ENCODE results near the gene LHCGR. TPM values are rescaled to one million over a fixed set of nuclear protein-coding genes. Genes with fewer than 3 reads are reported as not detected.
"Not testable (repeated sequence)": the region's sequence is repeated elsewhere in the genome, so short reads cannot be mapped to it uniquely, and the experiment has no call there.

The LHCGR gene
- total RNA-seq, 1 donor from 2014 or later: not detected

GRCh38 chr2:48713647-48714046, 41.9 kb downstream of the LHCGR start:
- no peaks in the 10 kb centered on the region for H3K9me3 Mint-ChIP-seq (ENCODE audit: unreplicated experiment)
- no peaks in the 10 kb centered on the region for H3K36me3 Mint-ChIP-seq (ENCODE audit: low read depth, unreplicated experiment)
- H3K4me1 Mint-ChIP-seq (ENCODE audit: unreplicated experiment): peaks cover 18% of the 10 kb centered on the region
- no peak for TF ChIP-seq CTCF (IDR thresholded peaks at IDR 0.05; ENCODE audit: unreplicated experiment)
- H3K4me3 Mint-ChIP-seq (ENCODE audit: unreplicated experiment): no peak overlapping the region
- no peak overlapping the region for H3K27ac Mint-ChIP-seq (ENCODE audit: unreplicated experiment)
- DNase-seq (ENCODE audit: low spot score): no peak
- no peaks in the 10 kb centered on the region for H3K27me3 Mint-ChIP-seq (ENCODE audit: unreplicated experiment)

GRCh38 chr2:48712151-48712550, 43.4 kb downstream of the LHCGR start:
- Mint-ChIP-seq H3K4me3 (ENCODE audit: unreplicated experiment) (no peak overlapping the region), H3K36me3 (ENCODE audit: low read depth, unreplicated experiment) (no peaks in the 10 kb centered on the region), H3K27me3 (ENCODE audit: unreplicated experiment) (no peaks in the 10 kb centered on the region), H3K9me3 (ENCODE audit: unreplicated experiment) (no peaks in the 10 kb centered on the region), H3K27ac (ENCODE audit: unreplicated experiment) (no peak overlapping the region), H3K4me1 (ENCODE audit: unreplicated experiment) (peaks cover 18% of the 10 kb centered on the region)
- TF ChIP-seq CTCF (IDR thresholded peaks at IDR 0.05; ENCODE audit: unreplicated experiment): no peak
- DNase-seq (ENCODE audit: low spot score): no peak

- H3K27ac Mint-ChIP-seq (ENCODE audit: unreplicated experiment): no peak overlapping the region
- no peaks in the 10 kb centered on the region for H3K9me3 Mint-ChIP-seq (ENCODE audit: unreplicated experiment)
Observed at GRCh38 chr2:48711343-48711742, 44.2 kb downstream of the LHCGR start.

GRCh38 chr2:48709096-48710034, 46.2 kb downstream of the LHCGR start:
- H3K27ac Mint-ChIP-seq (ENCODE audit: unreplicated experiment): no peak overlapping the region
- no peaks in the 10 kb centered on the region for H3K27me3 Mint-ChIP-seq (ENCODE audit: unreplicated experiment)
- H3K9me3 Mint-ChIP-seq (ENCODE audit: unreplicated experiment): no peaks in the 10 kb centered on the region
- H3K36me3 Mint-ChIP-seq (ENCODE audit: low read depth, unreplicated experiment): no peaks in the 10 kb centered on the region
- H3K4me1 Mint-ChIP-seq (ENCODE audit: unreplicated experiment): peaks cover 7% of the 10 kb centered on the region
- TF ChIP-seq CTCF (IDR thresholded peaks at IDR 0.05; ENCODE audit: unreplicated experiment): no peak
- H3K4me3 Mint-ChIP-seq (ENCODE audit: unreplicated experiment): no peak overlapping the region
- DNase-seq (ENCODE audit: low spot score): no peak

More at GRCh38 chr2:48711343-48711742, 44.2 kb downstream of the LHCGR start:
- no peak for TF ChIP-seq CTCF (IDR thresholded peaks at IDR 0.05; ENCODE audit: unreplicated experiment)
- no peak overlapping the region for H3K4me3 Mint-ChIP-seq (ENCODE audit: unreplicated experiment)
- no peaks in the 10 kb centered on the region for H3K36me3 Mint-ChIP-seq (ENCODE audit: low read depth, unreplicated experiment)
- DNase-seq (ENCODE audit: low spot score): no peak
- no peaks in the 10 kb centered on the region for H3K27me3 Mint-ChIP-seq (ENCODE audit: unreplicated experiment)
- H3K4me1 Mint-ChIP-seq (ENCODE audit: unreplicated experiment): peaks cover 18% of the 10 kb centered on the region

GRCh38 chr2:48707466-48707865, 48.1 kb downstream of the LHCGR start:
- no peak for TF ChIP-seq CTCF (IDR thresholded peaks at IDR 0.05; ENCODE audit: unreplicated experiment)
- no peak for DNase-seq (ENCODE audit: low spot score)
- no peak overlapping the region for H3K4me3 Mint-ChIP-seq (ENCODE audit: unreplicated experiment)
- H3K4me1 Mint-ChIP-seq (ENCODE audit: unreplicated experiment): peaks cover 3% of the 10 kb centered on the region
- H3K27me3 Mint-ChIP-seq (ENCODE audit: unreplicated experiment): no peaks in the 10 kb centered on the region
- H3K27ac Mint-ChIP-seq (ENCODE audit: unreplicated experiment): no peak overlapping the region
- H3K36me3 Mint-ChIP-seq (ENCODE audit: low read depth, unreplicated experiment): no peaks in the 10 kb centered on the region
- H3K9me3 Mint-ChIP-seq (ENCODE audit: unreplicated experiment): no peaks in the 10 kb centered on the region

- not testable (repeated sequence) for DNase-seq (ENCODE audit: low spot score); H3K4me1 Mint-ChIP-seq (ENCODE audit: unreplicated experiment); H3K36me3 Mint-ChIP-seq (ENCODE audit: low read depth, unreplicated experiment); H3K27me3 Mint-ChIP-seq (ENCODE audit: unreplicated experiment); H3K4me3 Mint-ChIP-seq (ENCODE audit: unreplicated experiment); H3K27ac Mint-ChIP-seq (ENCODE audit: unreplicated experiment); H3K9me3 Mint-ChIP-seq (ENCODE audit: unreplicated experiment)
Observed at GRCh38 chr2:48703621-48704020, 51.9 kb downstream of the LHCGR start.

Measured in endothelial cell (in vitro differentiated cells).